HG03064 (cell line): Measurements from ENCODE around the gene STXBP6.
A peak's percentile ranks its signal among the peaks of the same experiment; 100 is the strongest.
"Not testable (repeated sequence)": the region's sequence is repeated elsewhere in the genome, so short reads cannot be mapped to it uniquely, and the experiment has no call there.

ENCODE experiments used
- ATAC-seq: cut with Tn5 transposase; IDR thresholded peaks from one replicate; pipeline ENCODE4 v1.9.1; 2021; ENCODE audit warnings: low read depth; ENCODE audit not compliant: unreplicated experiment

The STXBP6 gene

DNA sequence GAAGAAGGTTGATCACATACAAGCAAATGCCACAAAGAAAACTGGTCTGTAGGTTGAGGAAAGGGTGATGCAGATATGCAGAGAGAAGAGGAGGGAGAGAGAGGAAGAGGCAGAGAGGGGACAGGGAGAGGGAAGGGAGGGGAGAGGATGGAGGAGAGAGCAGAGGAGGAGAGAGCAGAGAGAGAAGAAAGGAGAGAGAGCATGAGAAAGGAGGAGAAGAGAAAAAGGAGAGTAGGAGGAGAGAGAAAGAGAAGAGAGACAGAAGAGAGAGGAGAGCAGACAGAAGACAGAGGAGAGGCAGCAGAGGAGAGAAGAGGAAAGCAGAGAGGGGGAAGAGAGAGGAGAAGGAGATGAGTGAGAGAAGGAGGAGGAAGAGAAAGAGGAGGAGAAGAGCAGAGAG lies 59.2 kb downstream of the STXBP6 start:
- no peak for ATAC-seq

DNA sequence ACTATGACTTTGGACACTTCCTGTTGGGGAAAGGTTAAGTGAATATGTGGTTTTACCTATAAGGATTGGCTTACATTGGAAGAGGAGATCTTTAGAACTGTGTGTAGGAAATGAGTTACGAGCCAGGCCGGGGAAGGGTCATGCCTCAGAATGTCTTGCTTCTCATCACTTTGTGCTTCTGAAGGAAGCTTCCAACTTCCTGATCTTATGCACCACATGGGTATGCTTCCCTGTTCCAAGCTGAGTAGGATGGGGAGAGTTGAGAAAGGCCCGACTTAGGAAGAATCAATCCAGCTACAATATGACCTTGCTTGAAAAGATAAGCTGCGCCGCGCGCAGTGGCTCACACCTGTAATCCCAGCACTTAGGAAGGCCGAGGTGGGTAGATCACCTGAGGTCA lies 59.9 kb downstream of the STXBP6 start:
- ATAC-seq, result no peak

DNA sequence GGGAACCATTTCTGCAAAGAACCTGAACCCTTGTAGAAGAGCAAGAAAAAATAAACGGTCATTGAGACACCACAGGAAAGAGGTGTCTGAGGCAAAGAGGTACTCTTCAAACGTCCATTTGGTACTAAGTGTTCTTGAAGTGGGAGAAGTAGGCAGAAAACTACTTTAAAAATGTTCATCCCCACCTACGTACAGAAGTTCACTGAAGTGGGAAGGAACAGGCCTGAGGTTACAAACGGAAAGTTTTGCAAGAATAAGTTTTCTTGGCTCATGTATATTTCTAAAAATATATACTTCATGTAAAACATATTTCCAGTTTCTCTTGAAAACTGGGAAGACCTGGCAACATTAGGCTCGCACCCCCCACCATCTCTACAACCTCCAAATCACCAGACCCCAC lies 61.2 kb downstream of the STXBP6 start:
- ATAC-seq, result no peak

DNA sequence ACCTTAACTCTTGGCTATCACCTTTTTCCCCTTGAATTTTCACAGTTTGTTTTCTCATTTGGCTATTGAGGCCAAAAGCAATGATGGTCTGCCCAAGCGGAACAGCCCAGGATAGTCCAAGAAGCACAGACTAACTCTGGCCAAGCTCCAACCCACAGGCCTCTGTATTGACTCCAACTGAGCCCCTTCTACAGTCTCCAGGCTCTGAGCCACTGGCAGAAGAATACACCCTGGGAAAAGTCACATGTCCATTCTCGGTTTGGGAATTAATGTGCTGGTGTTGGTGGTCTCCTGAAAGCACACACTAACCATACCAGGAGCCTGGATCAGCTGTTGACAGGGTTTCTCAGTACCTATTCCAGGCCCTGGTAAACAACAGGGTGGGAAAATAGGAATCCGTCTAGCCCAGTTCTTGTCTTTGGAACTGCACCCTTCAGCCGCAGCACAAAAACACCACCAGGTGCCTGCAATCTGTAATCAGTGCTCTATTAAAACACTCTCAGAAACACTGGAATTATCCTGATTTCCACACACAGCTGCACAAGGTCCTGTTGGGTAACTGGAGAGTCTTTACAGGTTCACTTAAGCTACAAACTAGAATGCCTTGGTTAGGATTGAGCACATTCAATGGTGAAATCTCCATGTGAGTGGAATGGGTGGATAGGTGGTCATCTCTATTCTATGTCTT lies 63.6 kb downstream of the STXBP6 start:
- no peak for ATAC-seq

DNA sequence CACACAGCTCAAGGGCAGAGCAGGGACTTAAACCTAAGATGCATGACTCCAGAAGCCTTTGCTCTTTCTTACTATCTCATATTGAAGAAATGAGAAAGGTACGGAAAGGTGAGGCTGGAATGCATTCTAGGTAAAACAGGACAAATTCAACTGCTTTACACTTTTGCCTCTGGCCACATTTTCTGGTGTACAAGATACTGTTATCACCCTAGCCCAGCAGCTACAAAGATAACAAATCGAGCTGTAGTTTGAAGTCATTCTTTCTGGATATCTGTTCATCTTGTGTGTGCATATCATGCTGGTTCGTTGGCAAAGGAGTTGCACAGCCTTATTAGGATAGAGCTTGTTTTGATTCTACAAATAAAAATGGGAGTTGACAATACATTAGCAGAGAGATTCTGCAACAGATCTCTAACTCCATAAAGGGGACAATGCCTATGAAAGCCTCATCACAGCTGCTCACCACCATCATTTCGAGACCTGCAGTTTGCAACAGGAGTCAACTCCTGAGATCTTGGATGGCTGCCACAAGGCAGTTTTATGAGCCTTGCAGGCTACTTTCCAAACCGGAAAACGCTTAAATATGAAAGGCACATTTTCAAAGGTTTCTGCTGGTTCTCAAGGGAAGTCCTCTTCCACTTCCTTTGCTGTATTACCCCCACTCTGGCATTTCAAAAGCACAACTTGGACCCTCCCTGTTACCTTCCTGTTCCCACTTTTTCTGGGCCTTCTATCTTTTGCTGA lies 64.9 kb downstream of the STXBP6 start:
- ATAC-seq, result no peak

DNA sequence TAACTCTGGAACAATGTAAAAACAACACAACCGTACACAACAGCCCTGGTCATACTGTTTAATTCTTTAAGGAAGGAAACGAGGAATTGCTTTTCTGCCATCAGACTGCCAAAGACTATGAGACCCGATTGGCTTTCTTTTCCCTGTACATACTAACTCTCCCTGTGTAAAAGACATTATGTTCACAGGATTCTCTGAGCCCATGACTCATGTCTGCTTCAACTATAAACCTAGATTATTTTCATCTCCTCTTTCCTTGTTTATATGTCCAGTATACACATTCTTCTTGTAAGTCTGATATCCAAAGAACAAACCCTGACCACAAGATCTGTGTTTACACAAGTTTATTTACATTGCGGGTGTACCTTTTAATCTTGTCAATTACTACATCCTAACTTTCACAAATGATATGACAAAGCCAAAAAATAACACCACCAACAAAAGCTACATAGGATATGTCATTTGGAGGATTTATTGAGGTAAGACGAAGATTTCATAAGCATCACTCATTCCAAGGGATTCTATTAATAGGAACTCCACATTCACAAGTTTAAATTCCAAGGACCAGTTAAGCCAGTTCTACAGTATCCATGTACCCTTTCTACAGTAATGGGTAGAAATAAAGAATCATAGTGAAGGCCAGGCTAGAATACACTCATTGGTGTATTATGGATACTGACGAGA lies 67.3 kb downstream of the STXBP6 start:
- no peak for ATAC-seq

DNA sequence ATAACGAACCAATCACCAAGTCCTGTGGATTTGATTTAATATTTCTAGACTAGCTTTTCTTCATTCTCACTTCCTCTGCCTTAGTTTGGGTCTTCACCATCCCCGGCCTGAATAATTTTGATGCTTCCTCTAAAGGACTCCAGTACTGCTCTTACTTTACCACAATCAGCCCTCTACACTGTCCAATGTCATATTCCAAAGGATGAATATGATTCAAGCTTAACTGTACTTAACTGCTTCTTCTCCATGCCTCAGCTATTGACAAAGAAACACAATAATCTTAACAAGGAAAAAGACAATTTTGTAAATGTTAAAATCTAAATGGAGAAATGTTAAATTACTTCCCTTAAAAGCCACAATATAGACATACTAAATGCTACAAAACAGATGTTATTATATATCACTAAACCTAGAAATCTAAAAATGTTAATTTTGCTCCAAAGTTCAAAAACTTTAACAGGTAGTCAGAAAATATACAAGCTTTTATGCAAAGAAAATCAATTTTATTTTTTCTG lies 70.2 kb downstream of the STXBP6 start:
- peak; percentile 42 for ATAC-seq

DNA sequence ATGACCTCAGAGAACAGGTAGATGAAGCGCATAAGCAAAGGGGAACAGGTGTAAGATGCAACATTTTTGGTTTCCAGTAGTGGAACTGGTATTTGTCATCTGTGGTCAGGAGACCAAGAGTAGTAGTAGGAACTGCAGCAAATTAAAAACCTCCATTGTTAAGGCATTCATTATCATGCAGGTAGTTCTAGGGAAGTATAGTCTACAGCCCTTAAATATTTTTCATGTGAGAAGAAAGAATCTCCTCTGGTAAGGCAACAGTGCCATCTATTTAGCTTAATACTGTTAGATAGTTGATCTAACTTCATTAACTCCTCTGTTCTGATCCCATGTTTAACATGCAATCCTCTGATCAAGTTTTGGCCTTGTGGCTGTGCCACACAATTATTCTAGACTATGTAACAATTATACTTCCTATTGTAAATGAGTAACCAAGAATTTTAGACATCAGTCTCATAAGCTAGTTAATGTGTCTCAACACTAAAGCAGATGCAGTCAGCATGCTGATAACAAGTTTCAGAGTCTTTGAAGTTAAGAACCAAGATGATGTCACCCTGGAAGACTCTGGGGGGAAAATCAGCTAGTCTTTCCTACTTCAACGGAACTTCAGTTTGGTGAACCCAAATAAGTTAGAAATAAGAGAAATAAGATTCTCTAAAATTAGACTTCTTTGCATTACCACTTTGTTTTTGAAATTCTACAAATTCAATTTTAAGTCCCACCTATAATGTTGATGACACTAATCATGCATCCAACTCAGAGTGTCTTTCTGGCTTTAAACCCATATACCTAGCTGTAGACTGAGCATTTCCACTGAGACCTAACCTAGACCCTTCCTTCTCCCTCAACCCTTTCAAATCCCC lies 70.9 kb downstream of the STXBP6 start:
- peak; percentile 85 for ATAC-seq

DNA sequence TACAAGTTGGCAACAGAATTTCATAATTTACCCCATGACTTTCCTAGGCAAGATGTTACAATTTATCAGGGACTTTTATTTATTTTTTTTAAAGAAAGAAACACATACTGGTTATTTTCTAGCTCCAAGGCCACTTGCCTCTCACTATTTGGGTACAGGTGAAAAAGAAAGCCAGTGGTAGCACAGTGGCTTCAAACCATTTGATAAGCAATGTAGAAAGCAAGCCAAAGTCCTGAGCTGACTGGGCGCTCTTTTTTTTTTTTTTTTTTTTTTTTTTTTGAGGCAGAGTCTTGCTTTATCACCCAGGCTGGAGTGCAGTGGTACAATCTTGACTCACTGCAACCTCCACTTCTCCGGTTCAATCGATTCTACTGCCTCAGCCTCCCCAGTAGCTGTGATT lies 73.3 kb downstream of the STXBP6 start:
- no peak for ATAC-seq

DNA sequence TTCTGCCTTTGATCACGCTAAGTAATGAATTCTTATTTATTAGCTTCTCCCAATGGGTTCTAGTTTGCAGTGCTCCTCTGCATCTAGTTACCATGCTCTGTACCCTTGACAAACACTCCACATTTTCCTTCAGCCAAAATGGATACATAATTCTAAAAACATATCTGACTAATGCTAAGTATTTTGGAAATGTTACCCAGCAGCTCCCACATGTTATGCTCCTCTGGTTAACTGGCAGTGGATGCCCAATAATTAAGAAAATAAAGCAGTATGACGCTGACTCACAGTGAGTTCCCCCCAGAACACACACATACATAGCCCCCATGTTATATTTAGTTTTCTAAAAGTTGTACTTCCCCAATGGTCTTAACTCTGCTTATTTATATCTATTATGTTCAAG lies 74.6 kb downstream of the STXBP6 start:
- ATAC-seq, result no peak

DNA sequence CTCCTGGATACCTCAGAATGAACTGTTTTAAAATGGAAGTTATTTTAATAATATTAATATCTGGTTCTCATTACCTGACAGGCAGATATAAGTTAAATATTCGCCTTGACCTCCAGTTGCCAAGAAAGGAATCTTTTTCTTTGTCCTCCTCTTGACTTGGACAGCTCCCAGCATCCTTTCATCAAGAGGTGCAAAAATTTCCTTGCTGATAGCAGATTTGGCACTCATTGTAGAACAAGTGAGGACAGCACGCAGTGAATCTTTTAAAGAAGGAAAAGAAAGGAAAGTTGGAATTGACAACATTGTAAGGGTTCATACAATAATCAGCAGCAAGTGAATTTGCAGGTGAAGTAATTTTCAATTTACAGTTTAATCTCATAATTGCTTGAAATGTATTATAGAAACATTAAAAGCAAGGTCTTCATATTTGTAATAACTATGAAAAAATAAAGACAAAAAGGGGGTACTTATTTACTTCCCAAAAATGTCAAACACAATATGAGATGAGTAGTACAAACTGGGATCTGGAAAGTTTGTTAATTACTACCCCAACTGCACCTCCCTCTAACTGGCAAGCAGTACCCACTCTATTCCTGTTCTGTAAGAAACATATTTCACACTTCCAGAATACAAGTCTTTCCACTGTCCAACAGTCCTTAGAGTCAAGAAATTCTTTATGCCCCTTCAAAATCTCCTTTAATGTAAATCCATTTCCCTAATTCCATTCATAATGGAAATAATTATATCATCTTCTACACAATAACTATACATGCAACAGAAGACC lies 75.2 kb downstream of the STXBP6 start:
- no peak for ATAC-seq

DNA sequence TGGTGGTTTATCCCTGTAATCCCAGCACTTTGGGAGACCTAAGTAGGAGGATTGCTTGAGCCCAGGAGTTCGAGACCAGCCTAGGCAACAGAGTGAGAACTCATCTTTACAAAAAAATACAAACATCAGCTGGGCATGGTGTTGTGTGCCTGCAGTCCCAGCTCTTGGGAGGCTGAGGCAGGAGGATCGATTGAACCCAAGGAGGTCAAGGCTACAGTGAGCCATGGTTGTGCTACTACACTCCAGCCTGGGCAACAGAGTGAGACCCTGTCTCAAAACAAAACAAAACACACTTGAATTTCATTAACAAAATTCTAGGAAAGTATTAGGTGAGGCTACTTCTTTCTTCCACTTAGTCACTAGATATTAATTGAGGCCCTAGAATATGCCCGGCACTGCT lies 77.1 kb downstream of the STXBP6 start:
- no peak for ATAC-seq

DNA sequence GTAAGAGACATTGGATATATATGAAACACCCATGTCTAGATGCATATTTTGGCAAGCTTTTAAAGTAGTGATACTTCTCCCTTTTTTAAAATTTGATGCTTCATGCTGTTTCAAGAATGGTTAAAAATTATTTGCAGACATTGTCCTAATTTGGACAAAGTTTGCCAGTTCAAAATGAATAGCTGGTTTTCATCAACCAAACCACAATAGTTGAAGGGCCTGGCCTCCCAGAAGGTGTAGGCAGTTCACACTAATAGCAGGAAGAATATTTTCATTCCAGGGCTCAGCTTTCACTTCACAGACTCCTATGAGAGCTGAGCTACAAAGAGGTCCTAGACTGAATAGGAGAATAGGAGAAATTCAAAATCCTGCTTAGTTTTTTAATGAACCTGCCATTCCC lies 78.7 kb downstream of the STXBP6 start:
- ATAC-seq, result no peak

DNA sequence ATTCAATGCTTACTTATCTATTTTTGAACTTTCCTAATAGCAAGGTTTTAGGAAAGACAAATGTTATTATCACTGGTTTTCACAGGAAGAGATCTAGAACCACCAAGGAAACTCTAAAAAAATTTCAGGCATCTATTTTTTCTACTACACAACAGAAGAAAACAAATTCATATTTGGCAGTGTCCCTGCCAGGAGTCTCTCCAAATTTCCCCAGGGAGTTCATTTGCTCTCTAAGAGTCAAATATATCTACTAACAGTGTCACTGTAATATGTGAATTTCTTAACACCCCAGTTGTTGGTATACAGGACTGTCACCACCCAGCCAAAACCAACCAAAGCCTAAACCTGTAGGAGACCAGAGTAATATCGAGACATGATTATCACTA lies 83.4 kb downstream of the STXBP6 start:
- ATAC-seq, result no peak

DNA sequence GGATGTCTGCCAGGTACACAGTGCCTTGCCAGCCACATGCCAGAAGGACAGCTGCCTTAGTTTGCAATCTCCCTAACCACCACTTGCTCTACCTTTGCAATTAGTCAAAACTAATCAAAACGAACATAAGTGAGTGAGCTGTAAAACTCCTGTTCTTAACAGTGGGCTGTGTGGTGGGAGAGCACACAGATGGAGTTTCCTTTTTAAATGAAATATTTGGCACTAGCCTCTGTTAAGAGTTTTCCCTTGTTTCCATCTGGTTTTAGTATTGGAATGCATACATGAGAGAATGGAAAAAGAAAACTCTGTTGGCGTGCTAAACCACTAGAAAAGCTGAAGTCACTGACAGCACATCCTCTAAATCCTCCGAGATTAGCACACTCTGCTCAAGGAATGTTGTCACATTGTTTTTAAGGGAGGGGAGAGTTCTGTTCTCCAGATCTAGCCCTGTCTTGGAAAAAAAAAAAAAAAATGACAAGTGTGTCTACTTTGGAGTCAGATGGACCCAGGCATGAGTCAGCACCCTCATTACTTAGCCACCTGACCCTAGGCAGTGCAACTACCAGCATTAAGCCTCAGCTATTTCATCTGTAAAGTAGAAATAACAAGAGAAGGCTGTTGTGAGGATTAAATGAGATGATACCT lies 83.9 kb downstream of the STXBP6 start:
- ATAC-seq, result no peak

DNA sequence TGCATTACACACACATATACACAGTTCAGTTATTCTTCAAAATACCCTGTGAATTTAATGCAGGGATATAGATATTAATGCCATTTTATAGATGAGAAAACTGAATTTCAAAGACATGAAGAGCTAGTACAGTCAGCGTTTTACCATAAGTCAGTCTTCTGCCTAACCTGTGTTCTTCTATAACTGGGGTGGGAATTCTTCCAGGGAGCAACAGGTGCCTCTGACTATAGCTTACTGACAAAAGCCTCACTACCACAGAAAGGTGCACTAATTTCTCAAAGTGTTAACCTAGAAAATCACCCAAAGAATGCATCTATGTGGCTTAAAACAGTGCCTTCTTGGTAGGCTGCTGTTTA lies 84.4 kb downstream of the STXBP6 start:
- ATAC-seq, result no peak

DNA sequence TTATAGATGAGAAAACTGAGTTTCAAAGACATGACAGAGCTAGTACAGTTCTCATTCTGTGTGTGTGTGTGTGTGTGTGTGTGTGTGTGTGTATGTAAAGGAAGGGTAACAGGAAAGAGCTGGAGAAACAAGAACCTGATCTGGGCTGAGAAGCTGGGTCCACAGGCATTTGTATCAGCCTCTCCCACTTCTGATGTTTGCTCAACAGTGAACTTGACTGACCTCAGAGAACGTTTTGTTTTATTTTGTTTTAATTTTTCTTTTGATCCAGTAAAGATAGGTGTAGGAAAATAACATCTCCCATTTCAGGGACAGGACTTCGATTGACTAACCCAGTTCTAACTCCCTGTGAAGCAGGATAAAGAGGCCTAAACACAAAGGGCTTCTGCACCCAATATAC lies 85.4 kb downstream of the STXBP6 start:
- no peak for ATAC-seq

DNA sequence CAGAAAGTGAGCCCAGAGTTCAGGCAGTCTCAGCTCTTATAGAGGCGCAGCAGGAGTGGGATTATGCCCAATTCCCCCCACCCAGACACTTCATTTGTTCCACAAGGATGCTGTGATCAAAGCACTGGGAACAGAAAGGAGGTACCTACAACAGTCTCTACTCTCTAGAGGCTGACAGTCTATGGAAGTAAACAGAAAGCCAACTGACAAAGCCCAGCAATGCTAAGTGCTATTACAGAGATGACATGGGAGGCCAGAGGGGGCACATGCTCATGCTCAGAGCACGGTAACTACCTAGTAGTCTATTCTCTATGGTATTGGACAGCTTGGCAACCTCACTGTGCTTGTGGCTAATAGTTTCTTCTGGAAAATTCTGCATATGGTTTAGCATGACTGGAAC lies 85.9 kb downstream of the STXBP6 start:
- ATAC-seq, result no peak

DNA sequence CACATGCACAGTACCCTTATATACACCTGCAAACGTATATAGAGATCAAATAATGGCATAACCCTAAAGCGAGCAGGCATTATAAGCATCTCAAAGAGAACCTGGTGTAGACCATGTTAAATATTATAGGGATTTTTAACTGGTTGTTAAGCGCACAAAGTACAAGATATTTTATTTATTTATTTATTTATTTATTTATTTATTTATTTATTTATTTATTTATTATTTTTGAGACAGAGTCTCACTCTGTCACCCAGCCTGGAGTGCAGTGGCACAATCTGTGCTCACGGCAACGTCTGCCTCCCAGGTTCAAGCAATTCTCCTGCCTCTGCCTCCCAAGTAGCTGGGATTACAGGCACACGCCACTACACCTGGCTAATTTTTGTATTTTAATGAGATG lies 87.8 kb downstream of the STXBP6 start:
- ATAC-seq, result not testable (repeated sequence)

DNA sequence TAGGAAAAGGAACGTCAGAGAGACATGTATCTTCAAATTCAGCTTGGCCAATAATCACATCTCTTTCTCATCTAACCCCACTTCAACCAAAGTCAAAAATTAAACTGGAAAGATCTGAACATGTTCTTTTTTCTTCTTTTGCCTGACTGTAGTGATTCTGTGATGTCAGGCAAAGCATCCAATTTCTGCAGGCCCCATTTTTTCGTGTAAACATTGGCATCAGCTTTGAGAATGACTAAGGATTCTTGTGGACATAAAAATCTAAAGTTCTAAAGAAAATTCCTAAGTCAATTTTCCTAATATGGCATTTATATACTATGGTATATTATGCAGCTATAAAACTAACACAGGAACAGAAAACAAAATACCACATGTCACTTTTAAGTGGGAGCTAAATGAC lies 89.1 kb downstream of the STXBP6 start:
- no peak for ATAC-seq
